Neural cell (in vitro differentiated cells): ENCODE measurements around the gene ALLC.
"Not testable (repeated sequence)": the region's sequence is repeated elsewhere in the genome, so short reads cannot be mapped to it uniquely, and the experiment has no call there.

Experiments
- EP300 ChIP-seq: fragments of 450-650 bp; conservative IDR thresholded peaks from 2 replicates; pipeline ENCODE4 v1.6.1; 2014; ENCODE audit warnings: antibody characterized with exemption, mild to moderate bottlenecking, moderate library complexity; ENCODE audit not compliant: poor library complexity, severe bottlenecking
- EZH2 ChIP-seq: fragments of 200-600, 300-800 bp; shearing (Covaris generic), sonication (generic); IDR thresholded peaks from 2 replicates; pipeline ENCODE4 v1.6.1; 2014; ENCODE audit warnings: antibody characterized with exemption, low read length, borderline replicate concordance, mild to moderate bottlenecking; ENCODE audit not compliant: insufficient read depth, poor library complexity, severe bottlenecking
- MXI1 ChIP-seq: fragments of 450-650 bp; conservative IDR thresholded peaks from 2 replicates; pipeline ENCODE4 v1.6.1; 2014; ENCODE audit warnings: antibody characterized with exemption, mild to moderate bottlenecking; ENCODE audit not compliant: poor library complexity, severe bottlenecking
- RAD21 ChIP-seq: fragments of 450-650 bp; conservative IDR thresholded peaks from 2 replicates; pipeline ENCODE4 v1.6.1; 2014; ENCODE audit warnings: antibody characterized with exemption, mild to moderate bottlenecking, moderate library complexity
- SMC3 ChIP-seq: fragments of 450-650 bp; conservative IDR thresholded peaks from 2 replicates; pipeline ENCODE4 v1.6.1; 2014; ENCODE audit warnings: antibody characterized with exemption, mild to moderate bottlenecking, moderate library complexity; ENCODE audit not compliant: poor library complexity
- TAF1 ChIP-seq: IDR thresholded peaks from 2 replicates; pipeline ENCODE4 v1.6.1; 2012; ENCODE audit warnings: low read depth
- TF ChIP-seq, protein P1 (sequence below): fragments of 450-650 bp; IDR thresholded peaks from 2 replicates; pipeline ENCODE4 v1.5.1; 2014; ENCODE audit warnings: antibody characterized with exemption, mild to moderate bottlenecking, moderate library complexity; ENCODE audit not compliant: poor library complexity, severe bottlenecking
- TF ChIP-seq, protein P2 (sequence below): IDR thresholded peaks from 2 replicates; pipeline ENCODE4 v1.6.1; 2012; ENCODE audit warnings: borderline replicate concordance

DNA sequence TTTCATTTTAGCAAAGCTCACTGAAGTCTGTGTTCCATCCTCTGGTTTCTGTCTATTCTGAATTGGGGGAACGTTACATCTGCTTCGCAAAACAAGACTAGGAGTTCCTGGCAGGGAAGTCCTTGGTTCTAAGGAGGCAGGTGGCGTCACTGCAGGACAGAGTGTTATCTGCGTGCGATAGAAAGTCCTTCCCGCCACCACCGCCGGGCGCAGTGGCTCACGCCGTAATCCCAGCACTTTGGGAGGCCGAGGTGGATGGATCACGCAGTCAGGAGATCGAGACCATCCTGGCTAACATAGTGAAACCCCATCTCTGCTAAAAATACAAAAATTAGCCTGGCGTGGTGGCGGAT, 22.0 kb upstream of the ALLC start:
- TF ChIP-seq, protein P1, sequence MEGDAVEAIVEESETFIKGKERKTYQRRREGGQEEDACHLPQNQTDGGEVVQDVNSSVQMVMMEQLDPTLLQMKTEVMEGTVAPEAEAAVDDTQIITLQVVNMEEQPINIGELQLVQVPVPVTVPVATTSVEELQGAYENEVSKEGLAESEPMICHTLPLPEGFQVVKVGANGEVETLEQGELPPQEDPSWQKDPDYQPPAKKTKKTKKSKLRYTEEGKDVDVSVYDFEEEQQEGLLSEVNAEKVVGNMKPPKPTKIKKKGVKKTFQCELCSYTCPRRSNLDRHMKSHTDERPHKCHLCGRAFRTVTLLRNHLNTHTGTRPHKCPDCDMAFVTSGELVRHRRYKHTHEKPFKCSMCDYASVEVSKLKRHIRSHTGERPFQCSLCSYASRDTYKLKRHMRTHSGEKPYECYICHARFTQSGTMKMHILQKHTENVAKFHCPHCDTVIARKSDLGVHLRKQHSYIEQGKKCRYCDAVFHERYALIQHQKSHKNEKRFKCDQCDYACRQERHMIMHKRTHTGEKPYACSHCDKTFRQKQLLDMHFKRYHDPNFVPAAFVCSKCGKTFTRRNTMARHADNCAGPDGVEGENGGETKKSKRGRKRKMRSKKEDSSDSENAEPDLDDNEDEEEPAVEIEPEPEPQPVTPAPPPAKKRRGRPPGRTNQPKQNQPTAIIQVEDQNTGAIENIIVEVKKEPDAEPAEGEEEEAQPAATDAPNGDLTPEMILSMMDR, result not testable (repeated sequence)
- not testable (repeated sequence) for TF ChIP-seq SMC3, TAF1, EZH2, RAD21, MXI1, EP300
- TF ChIP-seq, protein P2, sequence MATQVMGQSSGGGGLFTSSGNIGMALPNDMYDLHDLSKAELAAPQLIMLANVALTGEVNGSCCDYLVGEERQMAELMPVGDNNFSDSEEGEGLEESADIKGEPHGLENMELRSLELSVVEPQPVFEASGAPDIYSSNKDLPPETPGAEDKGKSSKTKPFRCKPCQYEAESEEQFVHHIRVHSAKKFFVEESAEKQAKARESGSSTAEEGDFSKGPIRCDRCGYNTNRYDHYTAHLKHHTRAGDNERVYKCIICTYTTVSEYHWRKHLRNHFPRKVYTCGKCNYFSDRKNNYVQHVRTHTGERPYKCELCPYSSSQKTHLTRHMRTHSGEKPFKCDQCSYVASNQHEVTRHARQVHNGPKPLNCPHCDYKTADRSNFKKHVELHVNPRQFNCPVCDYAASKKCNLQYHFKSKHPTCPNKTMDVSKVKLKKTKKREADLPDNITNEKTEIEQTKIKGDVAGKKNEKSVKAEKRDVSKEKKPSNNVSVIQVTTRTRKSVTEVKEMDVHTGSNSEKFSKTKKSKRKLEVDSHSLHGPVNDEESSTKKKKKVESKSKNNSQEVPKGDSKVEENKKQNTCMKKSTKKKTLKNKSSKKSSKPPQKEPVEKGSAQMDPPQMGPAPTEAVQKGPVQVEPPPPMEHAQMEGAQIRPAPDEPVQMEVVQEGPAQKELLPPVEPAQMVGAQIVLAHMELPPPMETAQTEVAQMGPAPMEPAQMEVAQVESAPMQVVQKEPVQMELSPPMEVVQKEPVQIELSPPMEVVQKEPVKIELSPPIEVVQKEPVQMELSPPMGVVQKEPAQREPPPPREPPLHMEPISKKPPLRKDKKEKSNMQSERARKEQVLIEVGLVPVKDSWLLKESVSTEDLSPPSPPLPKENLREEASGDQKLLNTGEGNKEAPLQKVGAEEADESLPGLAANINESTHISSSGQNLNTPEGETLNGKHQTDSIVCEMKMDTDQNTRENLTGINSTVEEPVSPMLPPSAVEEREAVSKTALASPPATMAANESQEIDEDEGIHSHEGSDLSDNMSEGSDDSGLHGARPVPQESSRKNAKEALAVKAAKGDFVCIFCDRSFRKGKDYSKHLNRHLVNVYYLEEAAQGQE, result not testable (repeated sequence)
